ENCODE results near the gene IDH3A. TPM values are rescaled to one million over a fixed set of nuclear protein-coding genes. Genes with fewer than 3 reads are reported as not detected.

IDH3A gene
- total RNA-seq, 1 experiment from 2014 or later: 116 TPM

- BruUV-seq (replicated peaks): no TSS peak
- TF ChIP-seq REST (IDR thresholded peaks at IDR 0.05; ENCODE audit: insufficient read depth in 1 of 2, low read depth in 2 of 2, low read length in 1 of 2): no peak
- no peak for TF ChIP-seq TCF7L2 (IDR thresholded peaks at IDR 0.05; ENCODE audit: low read depth, low read length)
- no peak for TF ChIP-seq CTCF (IDR thresholded peaks at IDR 0.05)
- TF ChIP-seq SIN3A (IDR thresholded peaks at IDR 0.05; ENCODE audit: borderline replicate concordance, insufficient read depth, low read depth, low read length): no peak
- TF ChIP-seq POLR2AphosphoS5 (IDR thresholded peaks at IDR 0.05; ENCODE audit: low read depth, low read length): no peak
- Histone ChIP-seq H3K27ac (ENCODE audit: low read length) (no peak overlapping the region), H3K4me3 (ENCODE audit: low read depth in 2 of 2, low read length in 2 of 2) (no peak overlapping the region), H3K36me3 (ENCODE audit: control insufficient read depth, insufficient read depth, low read length) (no peaks in the 10 kb centered on the region), H3K9me3 (ENCODE audit: control insufficient read depth, insufficient read depth, low read depth, low read length) (no peaks in the 10 kb centered on the region), H3K27me3 (ENCODE audit: control insufficient read depth, insufficient read depth, low read length) (no peaks in the 10 kb centered on the region), H3K4me1 (ENCODE audit: control insufficient read depth, insufficient read depth, low read length) (no peaks in the 10 kb centered on the region)
- no peak for DNase-seq (ENCODE audit: low read depth, low spot score)
- in situ Hi-C loops (cut with HindIII; ENCODE audit: low pct_unique_long_range_greater_than_20kb, low sequenced_read_pairs) (no loop called here), intact Hi-C loops (cut with micrococcal nuclease; ENCODE audit: unreplicated experiment) (no loop called here)
- ChIA-PET POLR2A (no interaction called here), CTCF (no interaction called here)
- no peak for ATAC-seq
These were observed 45.6 kb upstream of the IDH3A start for GRCh38 chr15:78103406-78104118.

GRCh38 chr15:78104119-78104479 lies 45.1 kb upstream of the IDH3A start:
- Histone ChIP-seq H3K4me1 (ENCODE audit: control insufficient read depth, insufficient read depth, low read length) (no peaks in the 10 kb centered on the region), H3K27me3 (ENCODE audit: control insufficient read depth, insufficient read depth, low read length) (no peaks in the 10 kb centered on the region), H3K9me3 (ENCODE audit: control insufficient read depth, insufficient read depth, low read depth, low read length) (no peaks in the 10 kb centered on the region), H3K27ac (ENCODE audit: low read length) (no peak overlapping the region), H3K4me3 (ENCODE audit: low read depth in 2 of 2, low read length in 2 of 2) (no peak overlapping the region), H3K36me3 (ENCODE audit: control insufficient read depth, insufficient read depth, low read length) (no peaks in the 10 kb centered on the region)
- no peak for ATAC-seq
- in situ Hi-C loops (cut with HindIII; ENCODE audit: low pct_unique_long_range_greater_than_20kb, low sequenced_read_pairs) (no loop called here), intact Hi-C loops (cut with micrococcal nuclease; ENCODE audit: unreplicated experiment) (no loop called here)
- BruUV-seq (replicated peaks): no TSS peak
- CTCF ChIA-PET: no interaction called here
- TF ChIP-seq REST (IDR thresholded peaks at IDR 0.05; ENCODE audit: insufficient read depth in 1 of 2, low read depth in 2 of 2, low read length in 1 of 2) (no peak), POLR2AphosphoS5 (IDR thresholded peaks at IDR 0.05; ENCODE audit: low read depth, low read length) (no peak), SIN3A (IDR thresholded peaks at IDR 0.05; ENCODE audit: borderline replicate concordance, insufficient read depth, low read depth, low read length) (no peak), CTCF (IDR thresholded peaks at IDR 0.05) (no peak), TCF7L2 (IDR thresholded peaks at IDR 0.05; ENCODE audit: low read depth, low read length) (no peak)
- DNase-seq (ENCODE audit: low read depth, low spot score): no peak
- POLR2A ChIA-PET: no interaction called here
